ENCODE measurements around the gene ASCL2. TPM values are rescaled to one million over a fixed set of nuclear protein-coding genes. Genes with fewer than 3 reads are reported as not detected.

The ASCL2 gene
- total RNA-seq, 1 experiment from 2014 or later: 0.35 TPM

DNA sequence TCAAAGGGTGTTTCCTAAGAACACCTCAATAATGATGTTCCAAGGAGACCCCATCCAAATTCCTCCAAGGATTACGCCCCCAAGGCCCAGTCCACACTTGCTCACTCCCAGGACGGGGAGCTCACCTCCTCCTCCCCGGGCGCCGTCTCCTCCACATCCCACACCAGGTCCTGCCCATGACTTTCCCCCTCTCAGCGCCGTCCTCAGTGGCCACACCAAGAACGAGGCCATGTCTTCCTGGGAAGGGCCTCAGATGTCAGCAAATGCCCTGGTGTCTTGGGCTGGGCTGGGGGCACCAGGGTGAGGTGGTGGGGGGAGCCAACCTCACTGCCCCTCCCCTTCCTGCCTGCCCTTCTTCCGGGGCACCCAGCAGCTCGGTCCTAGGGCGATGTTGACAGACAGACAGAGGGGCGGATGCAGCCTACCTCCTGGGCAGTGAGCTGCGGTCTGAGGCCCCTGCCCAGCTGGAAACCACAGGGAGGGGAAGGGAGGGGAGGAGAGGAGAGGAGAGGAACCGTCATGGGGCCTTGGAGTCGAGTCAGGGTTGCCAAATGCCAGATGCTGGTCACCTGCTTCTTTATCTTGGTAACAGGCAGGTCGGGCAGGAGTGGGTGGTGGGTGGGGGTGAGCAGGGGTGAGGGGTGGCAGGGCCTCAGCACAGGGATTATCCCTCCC is 31.4 kb upstream of the ASCL2 start, which contains the start of the genes C11orf21 and TSPAN32:
Gene C11orf21, minus strand, starts transcription at position 288 of the 675 bp plus-strand sequence. Its CDS starts 110 bp downstream, at position 178.
Gene TSPAN32, plus strand, starts transcription at position 383 of the 675 bp plus-strand sequence. Its CDS starts 137 bp downstream, at position 520.
- Histone ChIP-seq H2AK5ac (ENCODE audit: insufficient read length, low read length) (no peak within 1 kb of the TSS), H4K91ac (ENCODE audit: insufficient read length, low read depth, low read length) (no peak within 1 kb of the TSS), H2BK20ac (ENCODE audit: low read depth, low read length, poor library complexity, severe bottlenecking) (no peak within 1 kb of the TSS), H2BK15ac (ENCODE audit: low read depth, low read length) (no peak within 1 kb of the TSS), H3K14ac (ENCODE audit: insufficient read depth, low read length) (no peak within 1 kb of the TSS), H3K9me3 (ENCODE audit: control insufficient read depth, low read depth, low read length) (no peaks in the 10 kb centered on the region), H3K4ac (ENCODE audit: low read depth, low read length) (no peak within 1 kb of the TSS), H2AFZ (ENCODE audit: low read length) (no peak within 1 kb of the TSS), H4K8ac (replicated peaks; ENCODE audit: insufficient read length, low read depth, low read length) (no peak within 1 kb of the TSS), H3K79me1 (ENCODE audit: insufficient read depth, low read depth, low read length, poor library complexity, severe bottlenecking) (no peaks in the 10 kb centered on the region), H3K23me2 (ENCODE audit: insufficient read length, low read depth, low read length, poor library complexity, severe bottlenecking) (no peaks in the 10 kb centered on the region), H4K20me1 (ENCODE audit: control insufficient read depth, insufficient read depth, insufficient read length) (no peaks in the 10 kb centered on the region), H3K4me2 (ENCODE audit: insufficient read depth, insufficient read length, low read length) (no peak within 1 kb of the TSS), H3K27me3 (ENCODE audit: insufficient read depth, low read length) (no peaks in the 10 kb centered on the region), H2BK5ac (ENCODE audit: insufficient read length, low read length) (no peak within 1 kb of the TSS), H2BK120ac (ENCODE audit: low read depth, low read length, poor library complexity, severe bottlenecking) (no peak within 1 kb of the TSS), H2BK12ac (ENCODE audit: insufficient read length, low read depth, low read length) (no peak within 1 kb of the TSS), H3K79me2 (ENCODE audit: insufficient read depth, low read length) (no peaks in the 10 kb centered on the region), H3K9ac (ENCODE audit: extremely low read depth, insufficient read length, low read length) (no peak within 1 kb of the TSS), H3K56ac (ENCODE audit: insufficient read length, low read depth, low read length) (no peak within 1 kb of the TSS), H4K5ac (ENCODE audit: insufficient read length, low read depth, low read length) (no peak within 1 kb of the TSS), H3K23ac (ENCODE audit: insufficient read length, low read depth, low read length) (no peak within 1 kb of the TSS), H3T11ph (ENCODE audit: low read length) (no peak within 1 kb of the TSS), H3K4me1 (ENCODE audit: insufficient read depth, low read length) (no peaks in the 10 kb centered on the region; the same call in 1 of the 2 replicates), H3K18ac (ENCODE audit: insufficient read length, low read depth, low read length) (no peak within 1 kb of the TSS), H3K27ac (ENCODE audit: insufficient read length, low read depth, low read length) (no peak within 1 kb of the TSS)
- no peak within 1 kb of the TSS; a peak in 1 of 7 replicates for H3K27ac Mint-ChIP-seq
- peaks cover 15% of the 10 kb centered on the region for H3K27me3 Mint-ChIP-seq (ENCODE audit: low read depth)
- no peak for DNase-seq
- H3K4me1 Mint-ChIP-seq: peaks cover 0 to 7% of the 10 kb centered on the region in 2 experiments; a peak in 1 of 4 replicates
- H3K36me3 Mint-ChIP-seq (ENCODE audit: insufficient read depth in 1 of 3, low read depth in 3 of 3): no peaks in the 10 kb centered on the region
- no peak within 1 kb of the TSS for H3K4me3 Mint-ChIP-seq
- WGBS (ENCODE audit: extremely low coverage, insufficient read length, low lambda C conversion rate): no CpG with 5 or more reads among the region's 16 CpGs
- H3K9me3 Mint-ChIP-seq: no peaks in the 10 kb centered on the region; a peak in 1 of 5 replicates
- no peak for TF ChIP-seq CTCF (conservative IDR thresholded peaks at IDR 0.05)

All from H9 (cell line).